Activated T-helper 1 cell treated with anti-CD3 and anti-CD28 coated beads, Interleukin-12 subunit alpha, Interleukin-12 subunit beta, Interleukin-2, Interleukin-4 antibody, amounts not matched to agents 30 ng/mL and 10 ng/mL and 1 ng/mL, durations not matched to agents 14 hours and 24 hours and 36 hours (primary cell): Measurements from ENCODE around the gene YJEFN3. TPM values are rescaled to one million over a fixed set of nuclear protein-coding genes. Genes with fewer than 3 reads are reported as not detected.

Source experiments
- DNase-seq: peaks from one replicate; pipeline ENCODE4 v3.0.0; 2021; ENCODE audit warnings: low spot score
- H3K27ac Mint-ChIP-seq: one replicate; pipeline ENCODE4 v1.8.0; 2021; ENCODE audit warnings: mild to moderate bottlenecking, mixed read lengths
- H3K27me3 Mint-ChIP-seq: one replicate; pipeline ENCODE4 v1.8.0; 2022; ENCODE audit warnings: mild to moderate bottlenecking, moderate library complexity, mixed read lengths; ENCODE audit not compliant: insufficient read depth
- H3K36me3 Mint-ChIP-seq: one replicate; pipeline ENCODE4 v1.8.0; 2021; ENCODE audit warnings: low read depth, mixed read lengths
- H3K4me1 Mint-ChIP-seq: one replicate; pipeline ENCODE4 v1.8.0; 2021; ENCODE audit warnings: low read depth, mixed read lengths
- H3K4me3 Mint-ChIP-seq: one replicate; pipeline ENCODE4 v1.8.0; 2021; ENCODE audit warnings: mild to moderate bottlenecking, moderate library complexity, mixed read lengths
- H3K9me3 Mint-ChIP-seq: one replicate; pipeline ENCODE4 v1.8.0; 2021; ENCODE audit warnings: mixed read lengths
- intact Hi-C: fragments of 100-400 bp; cut with micrococcal nuclease; formaldehyde crosslinking; loops from one replicate; pipeline ENCODE4 v1.15.1; 2024
- total RNA-seq: library from RNA; stranded (reverse); gene quantifications from 2 replicates; pipeline ENCODE4 v1.2.3, GENCODE V29; 2022

Gene YJEFN3, protein sequence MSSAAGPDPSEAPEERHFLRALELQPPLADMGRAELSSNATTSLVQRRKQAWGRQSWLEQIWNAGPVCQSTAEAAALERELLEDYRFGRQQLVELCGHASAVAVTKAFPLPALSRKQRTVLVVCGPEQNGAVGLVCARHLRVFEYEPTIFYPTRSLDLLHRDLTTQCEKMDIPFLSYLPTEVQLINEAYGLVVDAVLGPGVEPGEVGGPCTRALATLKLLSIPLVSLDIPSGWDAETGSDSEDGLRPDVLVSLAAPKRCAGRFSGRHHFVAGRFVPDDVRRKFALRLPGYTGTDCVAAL
- 13.6 and 15.0 TPM in 2 replicates for total RNA-seq

DNA sequence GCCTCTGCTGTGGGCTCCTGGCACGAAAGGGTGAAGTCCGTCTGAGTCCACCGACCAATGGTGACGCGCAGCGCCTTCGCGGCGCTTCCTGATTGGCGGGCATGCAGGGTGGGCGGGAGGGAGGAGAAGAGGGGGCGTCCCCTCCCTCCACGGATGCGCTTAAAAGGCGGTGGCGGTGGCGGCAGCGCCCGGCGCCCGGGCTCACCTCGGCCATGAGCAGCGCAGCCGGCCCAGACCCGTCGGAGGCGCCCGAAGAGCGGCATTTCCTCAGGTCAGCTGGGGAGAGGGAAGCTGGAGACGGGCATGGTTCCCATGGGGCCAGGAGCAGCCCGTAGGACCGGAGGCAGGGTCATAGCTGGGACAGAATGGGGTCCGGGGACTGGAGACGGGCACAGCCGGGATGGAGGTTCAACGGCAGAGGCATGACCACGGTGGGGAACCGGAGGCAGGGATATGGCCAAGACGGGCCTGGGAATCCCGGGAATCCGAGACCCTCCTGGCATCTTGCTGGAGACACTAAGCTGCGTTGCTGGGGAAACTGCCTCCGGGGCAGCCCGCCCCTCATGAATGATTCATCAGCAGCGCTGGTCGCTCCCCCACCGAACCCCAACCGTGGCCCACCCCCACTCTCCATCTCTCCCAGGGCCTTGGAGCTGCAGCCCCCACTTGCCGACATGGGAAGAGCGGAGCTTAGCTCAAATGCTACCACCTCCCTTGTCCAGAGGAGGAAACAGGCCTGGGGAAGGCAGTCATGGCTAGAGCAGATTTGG is at the start of gene YJEFN3:
TSS of gene YJEFN3 (plus strand) at position 191 of the 770 bp plus-strand sequence. CDS start at position 213, 22 bp downstream.
- Mint-ChIP-seq H3K36me3 (peaks cover 9% of the 10 kb centered on the region), H3K9me3 (no peaks in the 10 kb centered on the region), H3K4me3 (no peak within 1 kb of the TSS), H3K27me3 (no peaks in the 10 kb centered on the region), H3K4me1 (peaks cover 3% of the 10 kb centered on the region), H3K27ac (no peak within 1 kb of the TSS)
- intact Hi-C loops, result no loop called here
- DNase-seq, result no peak

DNA sequence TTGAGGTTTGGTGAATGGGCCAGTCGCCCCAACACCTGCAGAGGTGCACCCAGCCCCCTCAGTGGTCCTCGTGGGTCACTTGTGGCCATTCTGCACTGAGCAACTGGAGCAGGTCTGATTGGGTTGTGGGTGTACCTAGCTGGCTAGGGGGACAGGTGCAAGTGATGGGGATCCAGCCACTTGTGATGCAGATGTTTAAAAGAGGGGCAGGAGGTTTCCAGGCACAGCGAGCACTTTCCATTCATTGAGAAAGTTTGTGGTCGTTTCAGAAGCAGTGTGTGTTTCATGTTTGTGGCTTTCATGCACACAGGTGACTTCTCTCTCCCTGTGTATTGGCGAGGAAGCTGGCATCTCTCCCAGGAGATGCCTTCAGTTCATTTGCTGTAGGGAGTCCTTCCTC is 48.0 kb upstream of the YJEFN3 start:
- DNase-seq, result no peak
- Mint-ChIP-seq H3K27me3 (no peaks in the 10 kb centered on the region), H3K9me3 (no peaks in the 10 kb centered on the region), H3K4me1 (peaks cover 52% of the 10 kb centered on the region), H3K36me3 (peaks cover 14% of the 10 kb centered on the region), H3K4me3 (no peak overlapping the region), H3K27ac (no peak overlapping the region)
- intact Hi-C loops, result no loop called here

DNA sequence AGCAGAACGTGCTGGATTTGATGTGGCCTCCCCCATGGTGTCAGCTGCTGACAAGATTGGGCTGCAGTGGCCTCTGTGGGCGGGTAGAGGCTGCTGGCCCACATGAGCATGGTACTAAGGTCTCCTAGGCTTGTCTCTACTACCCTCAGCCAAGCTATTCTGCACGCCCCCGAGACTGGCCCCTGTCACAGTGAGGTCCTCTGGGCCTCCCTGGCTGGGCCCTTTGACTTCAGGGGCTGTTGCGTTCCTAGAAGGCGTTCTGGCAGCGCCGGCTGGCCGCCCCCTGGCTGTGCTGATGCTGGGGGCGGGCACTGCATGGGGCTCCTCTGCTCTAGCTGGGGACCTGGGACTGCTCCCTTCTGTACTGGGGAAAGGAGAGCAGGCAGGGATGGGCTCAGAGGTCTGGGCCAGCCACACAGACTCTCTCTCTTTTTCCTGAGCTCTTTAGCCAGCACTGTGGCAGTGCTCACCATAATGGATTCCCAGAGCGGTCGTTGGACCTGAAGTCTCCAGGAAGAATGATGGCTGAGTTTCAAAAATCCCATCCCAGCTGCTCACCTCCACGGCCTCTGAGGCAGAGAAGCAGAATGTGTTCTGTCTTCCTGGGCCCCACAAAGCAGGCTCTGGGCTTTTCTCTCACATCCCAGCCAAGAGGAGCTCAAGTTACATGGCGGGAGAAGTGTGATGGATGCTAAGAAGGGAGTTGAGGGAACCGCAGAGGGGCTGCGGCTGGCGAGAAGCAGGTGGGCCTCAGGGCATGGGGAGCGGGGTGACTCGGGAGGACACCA is 45.7 kb upstream of the YJEFN3 start:
- intact Hi-C loops, result no loop called here
- H3K9me3 Mint-ChIP-seq, result no peaks in the 10 kb centered on the region
- peaks cover 11% of the 10 kb centered on the region for H3K36me3 Mint-ChIP-seq
- H3K27ac Mint-ChIP-seq, result peak overlapping the region; percentile 57
- DNase-seq, result no peak
- no peaks in the 10 kb centered on the region for H3K27me3 Mint-ChIP-seq
- H3K4me3 Mint-ChIP-seq, result no peak overlapping the region
- H3K4me1 Mint-ChIP-seq, result peaks cover 37% of the 10 kb centered on the region

DNA sequence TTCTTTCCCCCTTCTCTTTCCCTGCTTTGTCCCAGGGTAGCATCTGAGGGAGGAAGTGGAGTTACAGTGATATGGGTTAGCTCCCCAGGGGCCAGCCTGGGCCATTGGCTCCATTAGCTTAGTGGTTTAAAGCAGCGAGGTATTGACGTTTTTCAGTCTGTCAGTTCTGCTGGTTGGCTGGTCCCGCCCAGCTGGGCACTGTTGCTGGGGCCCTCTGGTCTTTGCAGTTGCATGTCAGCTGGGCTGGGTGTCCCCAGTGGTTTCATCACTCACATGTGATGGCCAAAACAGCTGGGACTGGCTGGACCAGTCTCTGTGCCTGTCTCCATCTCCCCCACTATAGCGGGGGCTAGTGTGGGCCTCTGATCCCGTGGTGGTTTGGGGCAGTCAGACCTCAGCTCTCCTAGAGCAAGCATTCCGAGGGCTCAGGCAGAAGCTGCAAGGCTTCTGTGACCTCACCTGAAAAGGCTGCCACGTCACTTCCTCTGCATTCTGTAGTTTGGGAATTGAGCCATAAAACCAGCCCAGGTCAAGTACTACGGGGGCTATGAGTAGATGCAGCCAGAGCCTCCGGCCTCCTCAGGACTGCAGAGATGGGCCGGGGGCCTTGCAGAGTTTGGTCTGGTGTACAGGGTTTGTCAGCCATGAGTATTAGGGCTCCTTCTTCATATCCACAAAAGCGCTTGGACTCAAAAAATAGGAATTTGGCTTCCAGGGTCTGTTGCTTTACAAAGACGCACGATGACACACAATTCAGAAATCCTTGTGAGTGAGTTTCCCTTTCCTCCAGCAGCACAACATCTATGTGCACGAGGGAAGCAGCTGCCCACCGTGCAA is 43.3 kb upstream of the YJEFN3 start:
- Mint-ChIP-seq H3K27me3 (no peaks in the 10 kb centered on the region), H3K4me1 (peaks cover 50% of the 10 kb centered on the region), H3K27ac (no peak overlapping the region), H3K4me3 (no peak overlapping the region), H3K36me3 (peaks cover 4% of the 10 kb centered on the region), H3K9me3 (no peaks in the 10 kb centered on the region)
- no peak for DNase-seq
- intact Hi-C loops, result no loop called here

DNA sequence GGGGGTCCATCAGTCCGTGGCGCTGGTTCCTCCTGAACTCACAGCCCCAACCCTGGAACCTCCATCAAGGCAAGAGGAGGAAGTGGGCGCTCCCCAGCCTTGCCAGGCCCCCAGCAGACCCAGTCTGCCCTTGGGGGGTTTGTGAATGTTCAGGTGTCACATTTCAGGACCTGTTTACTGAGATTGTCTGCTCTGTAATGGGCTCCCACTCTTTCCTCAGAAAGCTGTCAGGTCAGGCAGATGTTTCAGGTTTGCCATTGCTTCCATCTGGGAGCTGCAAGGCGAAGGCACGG is 42.8 kb upstream of the YJEFN3 start:
- no peaks in the 10 kb centered on the region for H3K27me3 Mint-ChIP-seq
- H3K4me1 Mint-ChIP-seq, result peaks cover 48% of the 10 kb centered on the region
- H3K27ac Mint-ChIP-seq, result no peak overlapping the region

DNA sequence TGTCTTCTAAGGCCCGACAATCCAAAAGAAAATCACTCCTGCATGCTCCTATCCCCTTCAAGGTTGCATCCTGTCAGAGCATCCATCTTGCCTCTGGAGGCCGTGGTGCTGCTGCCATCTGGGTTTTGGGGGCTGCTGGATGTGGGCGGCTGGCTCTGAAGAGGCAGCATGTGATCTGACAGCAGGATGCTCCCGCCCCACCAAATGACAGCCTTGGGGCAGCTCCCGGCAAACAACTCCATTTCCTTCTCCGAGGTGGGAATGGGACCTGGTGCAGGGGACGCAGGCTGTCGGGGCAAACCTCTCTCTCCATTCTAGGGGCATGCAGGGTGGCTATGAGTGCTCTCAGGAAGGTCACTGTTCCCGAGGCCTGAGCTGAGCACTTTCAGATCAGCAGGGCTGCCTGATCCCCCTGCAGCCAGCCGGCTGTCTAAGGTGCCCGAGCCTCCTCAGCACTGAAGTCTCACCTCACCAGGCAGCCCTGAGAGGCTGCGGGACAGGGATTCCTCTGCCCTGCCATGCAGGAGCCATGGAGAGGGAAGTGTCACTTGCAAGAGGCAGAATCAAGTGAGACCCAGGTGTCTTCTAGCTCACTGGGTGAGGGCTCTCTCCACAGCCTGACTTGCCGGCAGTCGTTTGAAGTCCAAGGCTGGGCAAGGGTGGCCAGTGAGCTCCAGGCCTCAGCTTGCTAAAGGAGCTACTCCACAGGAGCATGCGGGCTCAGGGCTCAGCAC is 42.2 kb upstream of the YJEFN3 start:
- intact Hi-C loops, result no loop called here
- H3K9me3 Mint-ChIP-seq, result no peaks in the 10 kb centered on the region
- peaks cover 42% of the 10 kb centered on the region for H3K4me1 Mint-ChIP-seq
- no peak overlapping the region for H3K4me3 Mint-ChIP-seq
- H3K27me3 Mint-ChIP-seq, result no peaks in the 10 kb centered on the region
- DNase-seq, result no peak
- peaks cover 7% of the 10 kb centered on the region for H3K36me3 Mint-ChIP-seq
- H3K27ac Mint-ChIP-seq, result peak overlapping the region; percentile 12

More for the DNA sequence above, 42.8 kb upstream of the YJEFN3 start:
- Mint-ChIP-seq H3K9me3 (no peaks in the 10 kb centered on the region), H3K4me3 (no peak overlapping the region), H3K36me3 (peaks cover 7% of the 10 kb centered on the region)
- intact Hi-C loops, result no loop called here
- DNase-seq, result no peak

DNA sequence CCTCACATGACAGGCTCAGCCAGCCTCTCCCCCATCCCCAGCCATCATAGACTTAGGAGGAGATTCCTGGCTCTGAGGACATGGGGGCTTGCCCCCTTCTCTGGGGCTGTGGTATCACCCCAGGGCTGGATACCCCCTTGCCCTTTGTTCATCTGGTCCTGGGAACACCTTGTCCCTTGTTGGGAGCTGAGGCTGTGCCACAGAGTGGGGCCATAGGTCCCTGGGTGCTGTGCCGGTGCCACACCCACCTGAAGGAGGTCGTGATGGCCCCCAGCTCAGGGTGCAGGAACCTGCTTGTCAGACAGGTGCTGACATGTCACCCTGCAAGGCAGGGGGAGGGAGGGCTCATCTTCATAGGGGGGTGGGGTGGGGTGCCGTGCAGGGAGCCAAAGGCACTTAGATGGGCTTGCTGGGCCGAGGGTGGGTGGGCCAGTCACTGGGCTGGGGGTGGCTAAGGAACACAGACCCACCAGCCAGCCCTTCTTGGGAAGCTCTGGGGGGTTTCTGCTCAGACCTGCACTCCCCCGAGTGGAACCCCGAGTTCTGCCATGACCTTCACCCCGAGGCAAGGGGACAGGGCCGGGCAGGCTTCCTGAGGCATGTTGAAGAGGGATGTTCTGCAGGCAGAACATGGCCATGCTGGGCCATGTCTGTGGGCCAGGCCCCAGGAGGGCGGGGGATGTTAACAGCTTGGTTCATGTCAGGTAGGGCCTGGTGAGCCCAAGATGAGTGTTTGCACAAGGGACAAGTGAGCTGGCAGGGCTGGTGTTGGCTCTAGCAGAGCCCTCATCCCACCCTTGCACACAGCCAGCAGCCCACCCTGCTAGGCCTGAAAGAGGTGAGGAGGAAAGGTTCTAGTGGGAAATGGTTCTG is 41.4 kb upstream of the YJEFN3 start:
- Mint-ChIP-seq H3K27me3 (no peaks in the 10 kb centered on the region), H3K36me3 (peaks cover 7% of the 10 kb centered on the region), H3K9me3 (no peaks in the 10 kb centered on the region), H3K4me3 (peak overlapping the region; percentile 50), H3K4me1 (peaks cover 40% of the 10 kb centered on the region), H3K27ac (peak overlapping the region; percentile 99)
- DNase-seq, result no peak
- intact Hi-C loops, result no loop called here

DNA sequence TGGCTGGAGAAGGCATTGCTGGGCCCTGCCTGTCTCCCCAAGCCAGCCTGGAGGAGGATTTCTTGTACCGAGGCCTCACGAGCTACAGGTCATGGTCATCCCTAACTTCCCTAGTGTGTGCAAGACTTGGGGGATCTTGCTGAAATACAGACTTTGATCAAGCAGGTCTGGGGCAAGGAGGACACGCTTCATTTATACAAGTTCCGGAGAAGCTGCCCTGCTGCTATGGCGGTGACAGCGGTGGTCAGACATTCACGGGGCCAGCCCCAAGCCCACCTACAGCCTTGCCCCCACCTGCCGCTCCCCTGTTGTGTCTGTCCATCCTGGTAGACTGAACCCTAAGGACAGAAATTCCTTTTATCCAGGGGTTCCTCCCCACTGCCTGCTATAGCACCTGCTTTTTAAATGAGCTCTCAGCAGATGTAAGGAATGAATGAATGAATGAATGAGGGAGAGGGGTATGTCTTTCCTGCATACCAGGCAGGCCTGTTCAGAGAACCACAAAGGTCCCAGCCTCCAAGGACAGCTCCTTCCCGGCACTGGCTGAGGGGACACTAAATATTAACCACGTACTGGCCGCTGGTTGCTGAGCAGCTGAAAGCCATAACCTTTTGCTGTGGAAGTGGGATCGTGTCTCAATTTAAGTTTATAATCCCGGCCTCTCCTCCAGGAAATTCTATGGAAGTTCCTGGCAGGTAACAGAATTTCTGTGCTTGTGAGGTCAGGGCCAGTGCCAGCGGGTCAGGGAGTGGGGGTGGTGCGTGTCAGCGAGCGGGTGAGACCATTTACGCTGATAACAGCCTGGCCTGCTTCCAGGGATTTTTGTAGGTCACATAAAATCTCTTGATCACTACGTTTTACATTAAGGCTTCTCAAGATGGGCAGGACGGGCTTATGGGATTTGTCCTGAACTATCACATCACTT is 40.5 kb upstream of the YJEFN3 start:
- Mint-ChIP-seq H3K36me3 (peaks cover 5% of the 10 kb centered on the region), H3K27ac (peak overlapping the region; percentile 99), H3K4me3 (peak overlapping the region; percentile 50), H3K9me3 (no peaks in the 10 kb centered on the region), H3K27me3 (no peaks in the 10 kb centered on the region), H3K4me1 (peaks cover 34% of the 10 kb centered on the region)
- intact Hi-C loops, result no loop called here
- no peak for DNase-seq

DNA sequence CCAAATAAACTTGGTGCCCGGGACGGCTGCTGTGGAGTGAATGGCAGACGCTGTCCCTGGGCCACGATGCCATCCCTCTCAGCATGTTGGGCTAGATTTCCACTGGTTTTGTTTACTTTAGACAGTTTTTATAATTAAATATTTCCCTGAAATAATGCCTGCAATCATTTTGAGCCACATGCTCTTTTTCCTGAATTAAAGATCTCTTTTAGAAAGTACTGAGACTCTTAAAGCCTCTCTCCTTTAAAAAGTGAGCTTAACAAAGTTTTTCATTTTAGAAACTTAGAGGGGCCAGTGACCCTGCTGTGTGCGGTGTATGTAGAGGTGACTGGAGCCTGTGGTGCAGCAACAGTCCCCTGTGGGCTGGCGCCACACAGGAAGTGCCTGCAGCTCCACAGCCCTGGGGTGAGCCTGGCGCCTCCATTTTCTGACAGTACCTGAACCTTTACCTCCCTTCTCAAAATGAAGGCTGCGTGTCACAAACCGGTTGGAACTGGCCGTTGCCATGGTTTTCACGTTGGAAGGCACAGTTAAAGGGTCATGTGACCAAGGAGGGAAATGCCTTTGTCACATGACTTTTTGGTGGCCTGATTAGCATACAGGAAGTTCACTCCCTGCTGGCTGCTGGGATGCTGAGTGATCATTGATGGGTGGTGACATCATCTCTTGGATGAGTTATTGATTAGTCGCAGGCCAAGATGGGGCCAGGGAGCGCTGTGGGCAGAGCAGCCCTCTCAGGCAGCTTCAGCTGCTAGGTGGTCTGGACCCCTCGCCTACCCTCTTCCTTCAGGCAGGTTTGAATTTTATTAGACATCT is 39.6 kb upstream of the YJEFN3 start:
- Mint-ChIP-seq H3K4me3 (peak overlapping the region; percentile 72), H3K9me3 (no peaks in the 10 kb centered on the region), H3K27me3 (no peaks in the 10 kb centered on the region), H3K36me3 (peaks cover 3% of the 10 kb centered on the region), H3K4me1 (peaks cover 34% of the 10 kb centered on the region), H3K27ac (peak overlapping the region; percentile 99)
- peak; percentile 91 for DNase-seq
- intact Hi-C loops, result loop anchor here (1.0 kb wide), 5 partner anchors 29 to 169 kb away; partner anchors contain the start of genes GATAD2A, MAU2 and SUGP1

DNA sequence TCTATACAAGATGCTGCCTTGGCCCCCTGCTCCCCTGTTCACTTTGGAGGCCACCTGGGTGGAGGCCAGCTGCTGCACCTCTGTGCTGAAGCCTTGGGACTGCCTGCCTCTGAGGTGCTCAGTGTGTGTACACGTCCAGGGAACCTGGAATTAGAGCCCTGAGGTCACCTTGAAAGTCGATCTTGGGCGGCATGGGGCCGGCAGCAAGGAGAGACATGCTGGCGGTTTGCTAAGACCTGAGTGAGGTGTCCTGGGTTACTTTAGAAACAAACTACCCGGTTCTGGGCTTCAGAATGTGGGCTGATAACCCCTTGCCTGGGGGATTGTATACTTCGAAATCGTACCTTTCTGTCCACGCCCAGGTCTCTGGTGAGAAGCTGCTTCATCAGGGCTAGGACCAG is 38.9 kb upstream of the YJEFN3 start:
- no peak for DNase-seq
- Mint-ChIP-seq H3K4me3 (no peak overlapping the region), H3K27ac (peak overlapping the region; percentile 99), H3K4me1 (peaks cover 34% of the 10 kb centered on the region), H3K9me3 (no peaks in the 10 kb centered on the region), H3K36me3 (peaks cover 7% of the 10 kb centered on the region), H3K27me3 (no peaks in the 10 kb centered on the region)
- intact Hi-C loops, result loop anchor here (1.0 kb wide), 8 partner anchors 30 to 344 kb away; partner anchors contain the start of genes GATAD2A, MAU2 and SUGP1
